GM18907 (cell line): ENCODE data around the gene CDH10.

Experiments used
- ATAC-seq: cut with Tn5 transposase; IDR thresholded peaks from one replicate; pipeline ENCODE4 v1.9.1; 2021; ENCODE audit warnings: mild to moderate bottlenecking, moderate library complexity; ENCODE audit not compliant: unreplicated experiment

CDH10 gene

GRCh38 chr5:24602188-24602587 lies 42.6 kb downstream of the CDH10 start:
- ATAC-seq, result no peak

GRCh38 chr5:24598956-24599355 lies 45.8 kb downstream of the CDH10 start:
- ATAC-seq, result no peak

- ATAC-seq, result no peak
Measured at GRCh38 chr5:24595329-24595728, 49.4 kb downstream of the CDH10 start.

- no peak for ATAC-seq
Measured at GRCh38 chr5:24591426-24591825, 53.4 kb downstream of the CDH10 start.

GRCh38 chr5:24589566-24589965 lies 55.2 kb downstream of the CDH10 start:
- no peak for ATAC-seq

GRCh38 chr5:24585751-24586150 lies 59.0 kb downstream of the CDH10 start:
- ATAC-seq, result no peak

GRCh38 chr5:24571302-24571701 lies 73.5 kb downstream of the CDH10 start:
- ATAC-seq, result no peak

GRCh38 chr5:24566933-24567332 lies 77.8 kb downstream of the CDH10 start:
- no peak for ATAC-seq

GRCh38 chr5:24555229-24555628 lies 89.5 kb downstream of the CDH10 start:
- no peak for ATAC-seq

GRCh38 chr5:24547132-24547531 lies 97.6 kb downstream of the CDH10 start:
- no peak for ATAC-seq

- no peak for ATAC-seq
Measured at GRCh38 chr5:24539613-24540012, 105.2 kb downstream of the CDH10 start.

GRCh38 chr5:24538346-24538745 lies 106.4 kb downstream of the CDH10 start:
- no peak for ATAC-seq

GRCh38 chr5:24535646-24536045 lies 109.1 kb downstream of the CDH10 start:
- no peak for ATAC-seq

GRCh38 chr5:24530906-24531305 lies 113.9 kb downstream of the CDH10 start:
- no peak for ATAC-seq

GRCh38 chr5:24525414-24525813 lies 119.4 kb downstream of the CDH10 start:
- no peak for ATAC-seq

GRCh38 chr5:24512423-24512822 lies 132.4 kb downstream of the CDH10 start:
- no peak for ATAC-seq

- no peak for ATAC-seq
Measured at GRCh38 chr5:24510523-24510988, 134.2 kb downstream of the CDH10 start.

- no peak for ATAC-seq
Measured at GRCh38 chr5:24509943-24510342, 134.8 kb downstream of the CDH10 start.

GRCh38 chr5:24505258-24505657 lies 139.5 kb downstream of the CDH10 start:
- ATAC-seq, result no peak

- no peak for ATAC-seq
Measured at GRCh38 chr5:24497591-24498157, 147.1 kb downstream of the CDH10 start.

- ATAC-seq, result no peak
Measured at GRCh38 chr5:24497145-24497544, 147.6 kb downstream of the CDH10 start.

GRCh38 chr5:24496268-24496667 lies 148.5 kb downstream of the CDH10 start:
- ATAC-seq, result no peak

- no peak for ATAC-seq
Measured at GRCh38 chr5:24492229-24492628, 152.5 kb downstream of the CDH10 start.
